Measurements from ENCODE around the gene TAGLN.

DNA sequence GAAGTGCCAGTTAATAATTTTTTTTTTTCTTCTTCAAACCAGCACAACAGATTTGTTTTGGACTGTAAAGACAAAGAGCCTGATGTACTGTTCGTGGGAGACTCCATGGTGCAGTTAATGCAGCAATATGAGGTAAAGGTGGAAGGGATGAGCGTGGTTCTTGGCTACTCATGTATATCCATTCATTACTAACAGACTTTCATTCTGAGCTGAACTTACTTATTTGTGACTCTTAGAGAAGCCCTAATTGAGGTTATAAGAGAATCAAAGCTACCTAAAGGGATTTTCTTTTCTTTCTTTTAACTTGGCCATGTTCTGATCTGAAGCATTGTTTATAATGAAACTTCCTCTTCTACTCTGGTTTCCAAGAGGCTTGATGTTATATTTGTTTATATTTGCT is 39.3 kb upstream of the TAGLN start:
- no peak for TF ChIP-seq POLR2A (IDR thresholded peaks at IDR 0.05)
- TF ChIP-seq, protein P1, sequence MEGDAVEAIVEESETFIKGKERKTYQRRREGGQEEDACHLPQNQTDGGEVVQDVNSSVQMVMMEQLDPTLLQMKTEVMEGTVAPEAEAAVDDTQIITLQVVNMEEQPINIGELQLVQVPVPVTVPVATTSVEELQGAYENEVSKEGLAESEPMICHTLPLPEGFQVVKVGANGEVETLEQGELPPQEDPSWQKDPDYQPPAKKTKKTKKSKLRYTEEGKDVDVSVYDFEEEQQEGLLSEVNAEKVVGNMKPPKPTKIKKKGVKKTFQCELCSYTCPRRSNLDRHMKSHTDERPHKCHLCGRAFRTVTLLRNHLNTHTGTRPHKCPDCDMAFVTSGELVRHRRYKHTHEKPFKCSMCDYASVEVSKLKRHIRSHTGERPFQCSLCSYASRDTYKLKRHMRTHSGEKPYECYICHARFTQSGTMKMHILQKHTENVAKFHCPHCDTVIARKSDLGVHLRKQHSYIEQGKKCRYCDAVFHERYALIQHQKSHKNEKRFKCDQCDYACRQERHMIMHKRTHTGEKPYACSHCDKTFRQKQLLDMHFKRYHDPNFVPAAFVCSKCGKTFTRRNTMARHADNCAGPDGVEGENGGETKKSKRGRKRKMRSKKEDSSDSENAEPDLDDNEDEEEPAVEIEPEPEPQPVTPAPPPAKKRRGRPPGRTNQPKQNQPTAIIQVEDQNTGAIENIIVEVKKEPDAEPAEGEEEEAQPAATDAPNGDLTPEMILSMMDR (IDR thresholded peaks at IDR 0.05) = no peak

Data from uterus (tissue), 2 donors.